GM23338 (cell line): ENCODE data around the gene TBCD. TPM values are rescaled to one million over a fixed set of nuclear protein-coding genes. Genes with fewer than 3 reads are reported as not detected.
A peak's percentile ranks its signal among the peaks of the same experiment; 100 is the strongest.

Experiments used
- ATAC-seq: fragments of 200-7000 bp; cut with Tn5 transposase; 3 replicates; pipeline ENCODE4 v1.9.1; 2020
- DNase-seq: peaks from one replicate; pipeline ENCODE4 v3.0.0-alpha.2; 2015; ENCODE audit warnings: low spot score
- H2AFZ ChIP-seq: fragments of 200-600 bp; sonication (generic); 2 replicates; pipeline ENCODE4 v1.8.0; 2016; ENCODE audit warnings: antibody characterized with exemption, mild to moderate bottlenecking, moderate library complexity
- H3F3A ChIP-seq: fragments of 200-600 bp; sonication (generic); replicated peaks from 2 replicates; pipeline ENCODE4 v1.8.0; 2017; ENCODE audit warnings: antibody characterized with exemption, mixed run types, low read depth
- H3K27ac ChIP-seq: fragments of 200-600 bp; sonication (generic); 2 replicates; pipeline ENCODE4 v1.6.1; 2016; ENCODE audit warnings: low read depth
- H3K27me3 ChIP-seq: fragments of 200-600 bp; sonication (generic); 2 replicates; pipeline ENCODE4 v1.8.0; 2016; ENCODE audit warnings: mild to moderate bottlenecking, mixed run types, moderate library complexity; ENCODE audit not compliant: insufficient read depth
- H3K36me3 ChIP-seq: fragments of 200-600 bp; sonication (generic); 2 replicates; pipeline ENCODE4 v1.8.0; 2016; ENCODE audit warnings: mild to moderate bottlenecking; ENCODE audit not compliant: insufficient read depth
- H3K4me1 ChIP-seq: fragments of 200-600 bp; sonication (generic); 2 replicates; pipeline ENCODE4 v1.8.0; 2016; ENCODE audit warnings: mild to moderate bottlenecking, moderate library complexity; ENCODE audit not compliant: insufficient read depth
- H3K4me2 ChIP-seq: fragments of 200-600 bp; sonication (generic); 2 replicates; pipeline ENCODE4 v1.7.1; 2017; ENCODE audit warnings: mixed run types
- H3K4me3 ChIP-seq: fragments of 200-600 bp; sonication (generic); 2 replicates; pipeline ENCODE4 v1.6.1; 2016; ENCODE audit warnings: mixed run types
- H3K79me2 ChIP-seq: fragments of 200-600 bp; sonication (generic); replicated peaks from 2 replicates; pipeline ENCODE4 v1.8.0; 2017; ENCODE audit warnings: mild to moderate bottlenecking; ENCODE audit not compliant: insufficient read depth
- H3K9me2 ChIP-seq: fragments of 200-600 bp; sonication (generic); 2 replicates; pipeline ENCODE4 v1.8.0; 2017; ENCODE audit not compliant: insufficient read depth
- H4K20me1 ChIP-seq: fragments of 200-600 bp; sonication (generic); replicated peaks from 2 replicates; pipeline ENCODE4 v1.8.0; 2017; ENCODE audit warnings: mild to moderate bottlenecking; ENCODE audit not compliant: insufficient read depth
- H3K27ac Mint-ChIP-seq: 2 replicates; pipeline ENCODE4 v1.8.0; 2020; ENCODE audit warnings: inconsistent platforms, mild to moderate bottlenecking, moderate library complexity, mixed read lengths
- H3K27me3 Mint-ChIP-seq: 3 replicates; pipeline ENCODE4 v1.8.0; 2022; ENCODE audit warnings: low read depth, mild to moderate bottlenecking, moderate library complexity, mixed read lengths, inconsistent platforms; ENCODE audit not compliant: insufficient read depth, poor library complexity
- H3K36me3 Mint-ChIP-seq: 3 replicates; pipeline ENCODE4 v1.8.0; 2021; ENCODE audit warnings: low read depth, mild to moderate bottlenecking, inconsistent platforms, moderate library complexity, mixed read lengths
- H3K4me1 Mint-ChIP-seq: 3 replicates; pipeline ENCODE4 v1.8.0; 2020; ENCODE audit warnings: mild to moderate bottlenecking, inconsistent platforms, mixed read lengths
- H3K4me3 Mint-ChIP-seq: 3 replicates; pipeline ENCODE4 v1.8.0; 2021; ENCODE audit warnings: moderate library complexity, mild to moderate bottlenecking, inconsistent platforms, mixed read lengths
- H3K9me3 Mint-ChIP-seq: 3 replicates; pipeline ENCODE4 v1.8.0; 2020; ENCODE audit warnings: moderate library complexity, mild to moderate bottlenecking, inconsistent platforms, mixed read lengths
- CREB1 ChIP-seq: fragments of 250-450 bp; sonication (Bioruptor Pico); IDR thresholded peaks from 2 replicates; pipeline ENCODE4 v1.5.0; 2020; ENCODE audit warnings: low read depth, mild to moderate bottlenecking, moderate library complexity
- CTCF ChIP-seq, 2 experiments: fragments of 200-600 bp in 1 of 2; sonication (generic) in 1 of 2; conservative IDR thresholded peaks; 2 replicates each; pipeline versions ENCODE4 v1.5.1 to v1.6.1; 2016 to 2017; ENCODE audit warnings: antibody characterized with exemption in 2 of 2, low read depth in 2 of 2, mild to moderate bottlenecking in 2 of 2, moderate library complexity in 1 of 2
- EZH2 ChIP-seq: fragments of 200-600 bp; sonication (generic); IDR thresholded peaks from one replicate; pipeline ENCODE4 v1.8.0; 2017; ENCODE audit warnings: antibody characterized with exemption, mild to moderate bottlenecking, low read depth; ENCODE audit not compliant: unreplicated experiment
- JUNB ChIP-seq: IDR thresholded peaks from one replicate; pipeline ENCODE4 v1.6.1; 2016; ENCODE audit warnings: antibody characterized with exemption; ENCODE audit not compliant: unreplicated experiment
- NANOG ChIP-seq: IDR thresholded peaks from 2 replicates; pipeline ENCODE4 v1.6.1; 2016; ENCODE audit warnings: antibody characterized with exemption, borderline replicate concordance
- POLR2AphosphoS5 ChIP-seq: IDR thresholded peaks from 2 replicates; pipeline ENCODE4 v1.6.1; 2016; ENCODE audit warnings: antibody characterized with exemption, low read depth
- REST ChIP-seq: IDR thresholded peaks from one replicate; pipeline ENCODE4 v1.6.1; 2018; ENCODE audit warnings: antibody characterized with exemption; ENCODE audit not compliant: unreplicated experiment
- STAT1 ChIP-seq: IDR thresholded peaks from one replicate; pipeline ENCODE4 v1.6.1; 2016; ENCODE audit warnings: antibody characterized with exemption; ENCODE audit not compliant: unreplicated experiment
- ZNF331 ChIP-seq: fragments of 250-450 bp; sonication (Bioruptor Pico); IDR thresholded peaks from 2 replicates; pipeline ENCODE4 v1.5.0; 2020; ENCODE audit warnings: low read depth, mild to moderate bottlenecking, moderate library complexity
- ZNF462 ChIP-seq: fragments of 250-450 bp; sonication (Bioruptor Pico); IDR thresholded peaks from 2 replicates; pipeline ENCODE4 v1.5.0; 2020; ENCODE audit warnings: mild to moderate bottlenecking, moderate library complexity
- polyA plus RNA-seq: library from polyadenylated mRNA; unstranded; fragments of >200 nt; fragmentation: Nextera tagmentation; extraction: Ambion mirVana; gene quantifications from 2 replicates; pipeline ENCODE4 v1.2.1, GENCODE V29; 2016
- total RNA-seq: library from RNA; depleted of rRNA; stranded (reverse); fragments of >200 nt; shearing (Covaris generic); gene quantifications from 2 replicates; pipeline ENCODE4 v1.2.3, GENCODE V29; 2014

TBCD gene
- total and polyA plus RNA-seq, 2 experiments from 2014 or later, result 75.0 to 116 TPM

GRCh38 chr17:82985428-82985805 is 233.6 kb downstream of the TBCD start:
- peaks cover 6% of the 10 kb centered on the region; the same call in 2 of the 3 replicates for H3K36me3 Mint-ChIP-seq
- Histone ChIP-seq H3F3A (no peaks in the 10 kb centered on the region), H3K36me3 (no peaks in the 10 kb centered on the region), H3K4me2 (no peak overlapping the region), H3K4me3 (no peak overlapping the region), H3K27ac (no peak overlapping the region), H3K4me1 (peaks cover 14% of the 10 kb centered on the region; the same call in 1 of the 2 replicates), H3K9me2 (no peaks in the 10 kb centered on the region), H2AFZ (no peak overlapping the region), H4K20me1 (no peaks in the 10 kb centered on the region), H3K27me3 (no peaks in the 10 kb centered on the region), H3K79me2 (no peaks in the 10 kb centered on the region)
- H3K27ac Mint-ChIP-seq, result 0 out of 2 replicates have a peak overlapping the region, but pooled peaks have one; percentile 51
- no peaks in the 10 kb centered on the region; the same call in 2 of the 3 replicates for H3K9me3 Mint-ChIP-seq
- peaks cover 28% of the 10 kb centered on the region for H3K4me1 Mint-ChIP-seq
- DNase-seq, result no peak
- ATAC-seq, result no peak
- TF ChIP-seq CREB1, result no peak
- TF ChIP-seq ZNF331 (CRISPR knock-in tag), result no peak
- TF ChIP-seq NANOG, result no peak
- TF ChIP-seq STAT1, result no peak
- TF ChIP-seq POLR2AphosphoS5, result no peak
- no peak for TF ChIP-seq REST
- no peak for TF ChIP-seq EZH2
- no peak for TF ChIP-seq CTCF (conservative IDR thresholded peaks at IDR 0.05; ENCODE audit: low read depth in 2 of 2)
- no peak for TF ChIP-seq JUNB
- no peak for TF ChIP-seq ZNF462 (CRISPR knock-in tag)
- no peak overlapping the region for H3K4me3 Mint-ChIP-seq
- peaks cover 8% of the 10 kb centered on the region for H3K27me3 Mint-ChIP-seq
